ENCODE results near the gene PDPK1. TPM values are rescaled to one million over a fixed set of nuclear protein-coding genes. Genes with fewer than 3 reads are reported as not detected.

The PDPK1 gene
- total and polyA plus RNA-seq, 2 of the 4 experiments (the other 2 are of a cell fraction): 10.6 to 27.3 TPM

- in situ Hi-C loops (cut with MboI; ENCODE audit: low sequenced_read_pairs) (loop anchor here (5.0 kb wide), 1 partner anchor 157 kb away; the partner anchor contains the start of gene ABCA3), dilution Hi-C loops (cut with HindIII; ENCODE audit: low sequenced_read_pairs, unreplicated experiment) (no loop called here), intact Hi-C loops (cut with micrococcal nuclease) (no loop called here)
- H4K91ac ChIP-seq (ENCODE audit: insufficient read depth, low read depth, low read length): no peak overlapping the region
- no peak overlapping the region for H3K9ac ChIP-seq (ENCODE audit: low read depth, low read length)
- H3K27ac ChIP-seq (ENCODE audit: insufficient read depth, low read length): no peak overlapping the region
- no peak overlapping the region for H3K23ac ChIP-seq (ENCODE audit: low read depth, low read length)
- no peak overlapping the region for H3K4ac ChIP-seq (ENCODE audit: low read depth, low read length)
- no peak overlapping the region for H2BK120ac ChIP-seq (ENCODE audit: low read depth, low read length)
- no peak overlapping the region for H2AFZ ChIP-seq (replicated peaks; ENCODE audit: low read length, poor library complexity)
- H3K36me3 ChIP-seq (ENCODE audit: control insufficient read depth, insufficient read depth, low read length): peaks cover 19% of the 10 kb centered on the region; the same call in 1 of the 2 replicates
- H3K9me1 ChIP-seq (ENCODE audit: insufficient read depth, low read length): no peaks in the 10 kb centered on the region
- H3K4me3 ChIP-seq (ENCODE audit: insufficient read depth, low read depth, low read length): no peak overlapping the region
- H2BK15ac ChIP-seq (ENCODE audit: low read depth, low read length): no peak overlapping the region
- no peak overlapping the region for H2AK9ac ChIP-seq (replicated peaks; ENCODE audit: low read depth, low read length, poor library complexity)
- TF ChIP-seq ELK1 (IDR thresholded peaks at IDR 0.05; ENCODE audit: borderline replicate concordance, low read depth, low read length): no peak
- TF ChIP-seq RFX5 (IDR thresholded peaks at IDR 0.05; ENCODE audit: low read depth, low read length): no peak
- TF ChIP-seq MXI1 (IDR thresholded peaks at IDR 0.05; ENCODE audit: borderline replicate concordance, low read depth, low read length): no peak
- H3K27me3 ChIP-seq (ENCODE audit: control insufficient read depth, insufficient read depth, low read length): no peaks in the 10 kb centered on the region
- H2BK5ac ChIP-seq (ENCODE audit: low read depth, low read length, poor library complexity, severe bottlenecking): no peak overlapping the region
- no CpG with 5 or more reads among the region's 6 CpGs for WGBS, 2 experiments (ENCODE audit: extremely low coverage in 2 of 2, insufficient read length in 1 of 2)
- no peak for DNase-seq
- H3K4me1 ChIP-seq (ENCODE audit: control insufficient read depth, insufficient read depth, low read length): peaks cover 9% of the 10 kb centered on the region
- no peak overlapping the region for H3K4me2 ChIP-seq (ENCODE audit: low read depth, low read length)
- H4K20me1 ChIP-seq (ENCODE audit: insufficient read depth, low read length): peaks cover 17% of the 10 kb centered on the region
- no peak overlapping the region for H2AK5ac ChIP-seq (ENCODE audit: low read depth, low read length)
- no TSS peak for BruUV-seq (replicated peaks)
- H3K56ac ChIP-seq (ENCODE audit: extremely low read depth, insufficient read depth, low read length): no peak overlapping the region
- H3K79me1 ChIP-seq (ENCODE audit: low read depth in 1 of 2, low read length in 2 of 2): peaks cover 3 to 21% of the 10 kb centered on the region in 2 experiments; a peak in 2 of 4 replicates
- no peak overlapping the region for H4K5ac ChIP-seq (ENCODE audit: low read depth, low read length)
- no peak overlapping the region for H3K18ac ChIP-seq (ENCODE audit: low read depth, low read length)
- H4K8ac ChIP-seq (ENCODE audit: low read depth in 2 of 2, low read length in 2 of 2): no peak overlapping the region
- H3K9me3 ChIP-seq (ENCODE audit: control insufficient read depth, insufficient read depth, low read length): no peaks in the 10 kb centered on the region
- ChIA-PET CTCF (no interaction called here), POLR2A (ENCODE audit: unreplicated experiment) (no interaction called here)
- no peak overlapping the region for H3K14ac ChIP-seq (replicated peaks; ENCODE audit: low read depth, low read length)
- no peak overlapping the region for H2BK20ac ChIP-seq (ENCODE audit: low read depth, low read length)
- ATAC-seq (ENCODE audit: low read depth): no peak
These were observed 38.4 kb upstream of the PDPK1 start for GRCh38 chr16:2499454-2499853.

Data from IMR-90 (cell line).